Activated B cell treated with CpG ODN at 0.5 μM for 24 hours (primary cell): Measurements from ENCODE around the gene TEX54. TPM values are rescaled to one million over a fixed set of nuclear protein-coding genes. Genes with fewer than 3 reads are reported as not detected.

Experiments used
- ATAC-seq: fragments of 200-7000 bp; cut with Tn5 transposase; one replicate; pipeline ENCODE4 v1.10.0; 2021; ENCODE audit warnings: low read depth, mild to moderate bottlenecking, moderate library complexity
- CTCF ChIA-PET: fragments of 350-600 bp; sonication (Branson Sonifier 250); formaldehyde crosslinking; loops from one replicate; lab custom pipeline; 2021; ENCODE audit warnings: antibody characterized with exemption; lab: Charles Lee
- POLR2A ChIA-PET: fragments of 350-600 bp; sonication (Branson Sonifier 250); formaldehyde crosslinking; loops from one replicate; lab custom pipeline; 2021; ENCODE audit warnings: antibody characterized with exemption; lab: Charles Lee
- DNase-seq: peaks from one replicate; pipeline ENCODE4 v3.0.0; 2022
- H3K27ac Mint-ChIP-seq: one replicate; pipeline ENCODE4 v1.8.0; 2020; ENCODE audit warnings: mixed read lengths
- H3K27me3 Mint-ChIP-seq: one replicate; pipeline ENCODE4 v1.8.0; 2021; ENCODE audit warnings: mixed read lengths
- H3K36me3 Mint-ChIP-seq: one replicate; pipeline ENCODE4 v1.8.0; 2021; ENCODE audit warnings: low read depth, mixed read lengths
- H3K4me1 Mint-ChIP-seq: one replicate; pipeline ENCODE4 v1.8.0; 2021; ENCODE audit warnings: mixed read lengths
- H3K4me3 Mint-ChIP-seq: one replicate; pipeline ENCODE4 v1.8.0; 2020; ENCODE audit warnings: mild to moderate bottlenecking, mixed read lengths
- H3K9me3 Mint-ChIP-seq: one replicate; pipeline ENCODE4 v1.8.0; 2020; ENCODE audit warnings: mixed read lengths
- CTCF ChIP-seq: fragments of 200-600 bp; IDR thresholded peaks from one replicate; pipeline ENCODE4 v1.8.0; 2022; ENCODE audit warnings: antibody characterized with exemption, mild to moderate bottlenecking
- intact Hi-C: fragments of 100-400 bp; cut with micrococcal nuclease; formaldehyde crosslinking; loops from one replicate; pipeline ENCODE4 v1.15.1; 2024
- total RNA-seq: library from RNA; stranded (reverse); gene quantifications from 2 replicates; pipeline ENCODE4 v1.2.3, GENCODE V29; 2022

TEX54 gene
- total RNA-seq, 1 donor from 2014 or later = 0.55 TPM

DNA sequence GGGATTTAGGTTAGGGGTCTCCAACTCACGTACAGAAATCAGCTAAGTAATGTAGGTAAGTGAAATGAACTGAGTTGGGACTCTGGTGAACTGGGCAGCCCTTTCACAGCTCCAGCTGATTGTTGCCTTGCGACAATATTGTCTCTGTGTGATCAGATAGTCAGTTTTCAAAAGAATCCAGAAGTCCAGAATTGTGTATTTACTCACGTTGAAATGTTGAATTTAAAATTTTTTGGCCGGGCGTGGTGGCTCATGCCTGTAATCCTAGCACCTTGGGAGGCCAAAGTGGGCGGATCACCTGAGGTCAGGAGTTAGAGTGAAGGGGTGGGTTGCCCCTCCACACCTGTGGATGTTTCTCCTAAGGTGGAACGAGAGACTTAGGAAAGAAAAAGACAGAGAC, 25.6 kb upstream of the TEX54 start:
- H3K27me3 Mint-ChIP-seq = no peaks in the 10 kb centered on the region
- H3K4me1 Mint-ChIP-seq = peaks cover 47% of the 10 kb centered on the region
- no peak for ATAC-seq
- intact Hi-C loops = no loop called here
- TF ChIP-seq CTCF = no peak
- CTCF ChIA-PET = interaction anchor here (0.7 to 3.4 kb wide), 2 partner anchors 72 to 464 kb away, joined by 3 to 26 read pairs; no protein-coding TSS in a partner anchor
- no peak for DNase-seq
- POLR2A ChIA-PET = interaction anchor here (0.7 to 10.5 kb wide), 10 partner anchors 15 to 205 kb away, joined by 3 to 597 read pairs (median 10); partner anchors contain the start of genes C11orf98, CSKMT, HNRNPUL2 and INTS5
- no peak overlapping the region for H3K4me3 Mint-ChIP-seq
- H3K27ac Mint-ChIP-seq = no peak overlapping the region
- no peaks in the 10 kb centered on the region for H3K9me3 Mint-ChIP-seq
- H3K36me3 Mint-ChIP-seq = peaks cover 29% of the 10 kb centered on the region

- intact Hi-C loops = no loop called here
- Mint-ChIP-seq H3K9me3 (no peaks in the 10 kb centered on the region), H3K36me3 (peaks cover 35% of the 10 kb centered on the region), H3K27me3 (no peaks in the 10 kb centered on the region), H3K4me1 (peaks cover 48% of the 10 kb centered on the region), H3K27ac (no peak overlapping the region), H3K4me3 (no peak overlapping the region)
- no peak for TF ChIP-seq CTCF
- DNase-seq (no peak), ATAC-seq (no peak)
- ChIA-PET POLR2A (interaction anchor here (0.7 to 10.5 kb wide), 13 partner anchors 14 to 266 kb away, joined by 3 to 597 read pairs (median 15); partner anchors contain the start of genes C11orf98, CSKMT, HNRNPUL2 and INTS5), CTCF (interaction anchor here (0.7 to 3.4 kb wide), 2 partner anchors 72 to 463 kb away, joined by 3 to 26 read pairs; no protein-coding TSS in a partner anchor)
Observed at GRCh38 chr11:62857541-62857982, 24.9 kb upstream of the TEX54 start.

DNA sequence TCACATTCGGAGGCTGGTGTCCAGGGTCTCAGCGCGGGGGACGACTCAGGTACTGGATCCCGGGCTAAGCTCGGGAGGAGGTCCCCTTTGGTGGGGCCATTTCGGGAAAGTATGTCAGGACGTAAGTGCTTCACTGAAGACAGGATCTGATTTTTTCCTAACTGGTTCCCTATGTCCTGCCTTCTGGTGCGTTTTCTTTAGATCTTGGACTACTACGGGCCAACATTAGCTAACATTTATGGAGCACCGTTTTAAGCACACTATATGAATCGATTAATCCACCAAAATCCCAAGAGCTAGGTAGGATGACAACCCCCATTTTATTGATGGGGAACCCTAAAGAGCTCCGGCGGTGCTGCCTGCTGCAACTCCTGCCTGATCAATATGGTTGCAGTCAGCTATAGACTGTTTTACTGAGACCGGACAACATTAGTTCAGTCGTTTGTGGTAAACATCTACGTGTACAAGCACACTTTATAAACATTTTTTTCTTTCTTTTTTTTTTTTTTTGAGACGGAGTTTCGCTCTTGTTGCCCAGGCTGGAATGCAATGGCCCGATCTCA, 23.8 kb upstream of the TEX54 start:
- no peak for DNase-seq
- Mint-ChIP-seq H3K9me3 (no peaks in the 10 kb centered on the region), H3K27ac (peak overlapping the region; percentile 96), H3K27me3 (no peaks in the 10 kb centered on the region), H3K4me1 (peaks cover 56% of the 10 kb centered on the region), H3K4me3 (peak overlapping the region; percentile 99), H3K36me3 (peaks cover 47% of the 10 kb centered on the region)
- POLR2A ChIA-PET = interaction anchor here (0.5 to 10.5 kb wide), 44 partner anchors 9 to 1059 kb away, joined by 3 to 597 read pairs (median 6); partner anchors contain the start of genes AHNAK, B3GAT3, C11orf98 and CSKMT
- intact Hi-C loops = loop anchor here (1.0 kb wide), 6 partner anchors 24 to 210 kb away; partner anchors contain the start of genes GANAB, NXF1, STX5 and TEX54
- TF ChIP-seq CTCF = no peak
- no peak for ATAC-seq
- CTCF ChIA-PET = interaction anchor here (0.5 to 3.4 kb wide), 5 partner anchors 17 to 462 kb away, joined by 3 to 26 read pairs (median 3); partner anchors contain the start of genes SLC3A2, TUT1 and WDR74

GRCh38 chr11:62855571-62856332, 23.1 kb upstream of the TEX54 start:
- H3K4me1 Mint-ChIP-seq = peaks cover 61% of the 10 kb centered on the region
- TF ChIP-seq CTCF = no peak
- H3K9me3 Mint-ChIP-seq = no peaks in the 10 kb centered on the region
- ChIA-PET CTCF (interaction anchor here (0.5 to 3.4 kb wide), 6 partner anchors 16 to 461 kb away, joined by 3 to 26 read pairs (median 3); partner anchors contain the start of genes SLC3A2, TUT1 and WDR74), POLR2A (interaction anchor here (0.5 to 10.5 kb wide), 47 partner anchors 9 to 1462 kb away, joined by 3 to 597 read pairs (median 6); partner anchors contain the start of genes AHNAK, B3GAT3, C11orf98 and CSKMT)
- H3K27me3 Mint-ChIP-seq = no peaks in the 10 kb centered on the region
- DNase-seq (peak; percentile 99), ATAC-seq (peak; percentile 89)
- peak overlapping the region; percentile 96 for H3K27ac Mint-ChIP-seq
- peak overlapping the region; percentile 99 for H3K4me3 Mint-ChIP-seq
- intact Hi-C loops = loop anchor here (1.0 kb wide), 7 partner anchors 13 to 209 kb away; partner anchors contain the start of genes GANAB, NXF1, STX5 and TEX54
- H3K36me3 Mint-ChIP-seq = peaks cover 52% of the 10 kb centered on the region
